Mesendoderm (in vitro differentiated cells): ENCODE data around the gene KIF6.

Source experiments
- DNase-seq: peaks from one replicate; pipeline ENCODE4 v3.0.0; 2013
- H2AK5ac ChIP-seq: 2 replicates; pipeline ENCODE4 v1.6.1; 2013; ENCODE audit warnings: low read length, inconsistent platforms
- H2BK120ac ChIP-seq: 2 replicates; pipeline ENCODE4 v1.6.1; 2013; ENCODE audit warnings: low read depth, mild to moderate bottlenecking, low read length, moderate library complexity, mixed read lengths
- H2BK15ac ChIP-seq: replicated peaks from 2 replicates; pipeline ENCODE4 v1.6.1; 2013; ENCODE audit warnings: low read depth, mild to moderate bottlenecking, moderate library complexity
- H2BK5ac ChIP-seq: 2 replicates; pipeline ENCODE4 v1.6.1; 2013; ENCODE audit warnings: low read length, inconsistent platforms
- H3K18ac ChIP-seq: 2 replicates; pipeline ENCODE4 v1.6.1; 2013; ENCODE audit warnings: mild to moderate bottlenecking, low read length, mixed read lengths
- H3K23ac ChIP-seq: one replicate; pipeline ENCODE4 v1.6.1; 2013; ENCODE audit warnings: low read length
- H3K27ac ChIP-seq: 2 replicates; pipeline ENCODE4 v1.5.1; 2013; ENCODE audit warnings: low read depth, mild to moderate bottlenecking, inconsistent platforms, low read length, moderate library complexity
- H3K27me3 ChIP-seq: 2 replicates; pipeline ENCODE4 v1.6.1; 2013; ENCODE audit warnings: low read length, control low read depth, mild to moderate bottlenecking, inconsistent platforms; ENCODE audit not compliant: insufficient read depth, poor library complexity
- H3K36me3 ChIP-seq: 2 replicates; pipeline ENCODE4 v1.6.1; 2013; ENCODE audit warnings: low read length, inconsistent platforms; ENCODE audit not compliant: control insufficient read depth, insufficient read depth
- H3K4ac ChIP-seq: one replicate; pipeline ENCODE4 v1.6.1; 2013; ENCODE audit warnings: low read depth, mild to moderate bottlenecking, low read length, moderate library complexity
- H3K4me1 ChIP-seq: 2 replicates; pipeline ENCODE4 v1.6.1; 2013; ENCODE audit warnings: low read depth, low read length, inconsistent platforms; ENCODE audit not compliant: control insufficient read depth
- H3K4me2 ChIP-seq: 2 replicates; pipeline ENCODE4 v1.6.1; 2013; ENCODE audit warnings: low read length
- H3K4me3 ChIP-seq: 2 replicates; pipeline ENCODE4 v1.5.1; 2013; ENCODE audit warnings: mild to moderate bottlenecking, low read length
- H3K56ac ChIP-seq: one replicate; pipeline ENCODE4 v1.6.1; 2013; ENCODE audit warnings: low read length
- H3K79me1 ChIP-seq: 2 replicates; pipeline ENCODE4 v1.6.1; 2013; ENCODE audit warnings: low read length, inconsistent platforms
- H3K79me2 ChIP-seq: 2 replicates; pipeline ENCODE4 v1.6.1; 2013; ENCODE audit warnings: mild to moderate bottlenecking, low read length; ENCODE audit not compliant: control insufficient read depth, insufficient read depth
- H3K9ac ChIP-seq: 2 replicates; pipeline ENCODE4 v1.6.1; 2013; ENCODE audit warnings: low read length, inconsistent platforms
- H4K5ac ChIP-seq: one replicate; pipeline ENCODE4 v1.6.1; 2013; ENCODE audit warnings: low read length
- H4K8ac ChIP-seq: one replicate; pipeline ENCODE4 v1.6.1; 2013; ENCODE audit warnings: low read depth, mild to moderate bottlenecking, control low read depth, low read length, moderate library complexity
- WGBS: extraction: QIAGEN DNeasy Blood & Tissue Kit; methylation state at CpG from one replicate; pipeline ENCODE4 v1.1.7; 2013; ENCODE audit warnings: low lambda C conversion rate, missing lambda C conversion rate; ENCODE audit not compliant: insufficient coverage; ENCODE audit errors: extremely low coverage; 5-methylcytosine and 5-hydroxymethylcytosine counted together

Gene KIF6

GRCh38 chr6:39446909-39447308 lies 278.3 kb downstream of the KIF6 start:
- no peak for DNase-seq
- Histone ChIP-seq H3K79me2 (no peaks in the 10 kb centered on the region), H3K18ac (no peak overlapping the region), H2AK5ac (no peak overlapping the region), H2BK120ac (no peak overlapping the region), H3K36me3 (no peaks in the 10 kb centered on the region), H3K4me2 (no peak overlapping the region), H4K5ac (no peak overlapping the region), H3K79me1 (no peaks in the 10 kb centered on the region), H3K4me1 (no peaks in the 10 kb centered on the region), H3K23ac (no peak overlapping the region), H2BK5ac (no peak overlapping the region), H3K27ac (no peak overlapping the region), H3K4me3 (no peak overlapping the region), H3K9ac (no peak overlapping the region), H4K8ac (no peak overlapping the region), H3K4ac (no peak overlapping the region), H3K27me3 (no peaks in the 10 kb centered on the region), H2BK15ac (no peak overlapping the region), H3K56ac (no peak overlapping the region)
- no CpG with 5 or more reads among the region's 2 CpGs for WGBS

GRCh38 chr6:39445667-39446066 lies 279.5 kb downstream of the KIF6 start:
- H3K27me3 ChIP-seq, result no peaks in the 10 kb centered on the region
- H3K4me1 ChIP-seq, result no peaks in the 10 kb centered on the region
- H3K4me3 ChIP-seq, result no peak overlapping the region
- WGBS, result no CpG with 5 or more reads among the region's 1 CpG
- H3K23ac ChIP-seq, result no peak overlapping the region
- no peaks in the 10 kb centered on the region for H3K36me3 ChIP-seq
- H3K56ac ChIP-seq, result no peak overlapping the region
- no peaks in the 10 kb centered on the region for H3K79me1 ChIP-seq
- no peak overlapping the region for H3K4me2 ChIP-seq
- no peak overlapping the region for H3K27ac ChIP-seq
- no peaks in the 10 kb centered on the region for H3K79me2 ChIP-seq
- H2BK15ac ChIP-seq, result no peak overlapping the region
- no peak for DNase-seq
- no peak overlapping the region for H2BK120ac ChIP-seq
- H4K8ac ChIP-seq, result no peak overlapping the region
- no peak overlapping the region for H3K18ac ChIP-seq
- H3K9ac ChIP-seq, result no peak overlapping the region
- no peak overlapping the region for H2AK5ac ChIP-seq
- no peak overlapping the region for H3K4ac ChIP-seq
- H2BK5ac ChIP-seq, result no peak overlapping the region
- H4K5ac ChIP-seq, result no peak overlapping the region

GRCh38 chr6:39444479-39445019 lies 280.7 kb downstream of the KIF6 start:
- Histone ChIP-seq H3K4ac (no peak overlapping the region), H2BK5ac (no peak overlapping the region), H3K27ac (no peak overlapping the region), H3K56ac (no peak overlapping the region), H3K18ac (no peak overlapping the region), H2AK5ac (no peak overlapping the region), H3K4me1 (no peaks in the 10 kb centered on the region), H4K5ac (no peak overlapping the region), H3K79me1 (no peaks in the 10 kb centered on the region), H3K27me3 (no peaks in the 10 kb centered on the region), H3K79me2 (no peaks in the 10 kb centered on the region), H2BK120ac (no peak overlapping the region), H3K9ac (no peak overlapping the region), H3K4me2 (no peak overlapping the region), H3K36me3 (no peaks in the 10 kb centered on the region), H3K4me3 (no peak overlapping the region), H4K8ac (no peak overlapping the region), H2BK15ac (no peak overlapping the region), H3K23ac (no peak overlapping the region)
- DNase-seq, result no peak
- no CpG with 5 or more reads among the region's 5 CpGs for WGBS

GRCh38 chr6:39441986-39442385 lies 283.2 kb downstream of the KIF6 start:
- no peak overlapping the region for H3K9ac ChIP-seq
- no peak overlapping the region for H4K5ac ChIP-seq
- no CpG with 5 or more reads among the region's 4 CpGs for WGBS
- H3K4ac ChIP-seq, result no peak overlapping the region
- no peaks in the 10 kb centered on the region for H3K27me3 ChIP-seq
- no peak overlapping the region for H4K8ac ChIP-seq
- H2BK120ac ChIP-seq, result no peak overlapping the region
- no peak overlapping the region for H3K27ac ChIP-seq
- H3K4me2 ChIP-seq, result no peak overlapping the region
- no peak for DNase-seq
- no peak overlapping the region for H2AK5ac ChIP-seq
- no peak overlapping the region for H2BK5ac ChIP-seq
- H3K18ac ChIP-seq, result no peak overlapping the region
- H3K79me2 ChIP-seq, result no peaks in the 10 kb centered on the region
- no peak overlapping the region for H3K4me3 ChIP-seq
- no peaks in the 10 kb centered on the region for H3K4me1 ChIP-seq
- H2BK15ac ChIP-seq, result no peak overlapping the region
- H3K56ac ChIP-seq, result no peak overlapping the region
- no peaks in the 10 kb centered on the region for H3K79me1 ChIP-seq
- no peak overlapping the region for H3K23ac ChIP-seq
- no peaks in the 10 kb centered on the region for H3K36me3 ChIP-seq

- no peaks in the 10 kb centered on the region for H3K79me2 ChIP-seq
- H2AK5ac ChIP-seq, result no peak overlapping the region
- H2BK120ac ChIP-seq, result no peak overlapping the region
- H2BK15ac ChIP-seq, result no peak overlapping the region
- no peak overlapping the region for H3K4ac ChIP-seq
- no peak for DNase-seq
- no peak overlapping the region for H3K9ac ChIP-seq
- no peak overlapping the region for H4K8ac ChIP-seq
- H3K36me3 ChIP-seq, result no peaks in the 10 kb centered on the region
- H3K79me1 ChIP-seq, result no peaks in the 10 kb centered on the region
- no peak overlapping the region for H4K5ac ChIP-seq
- no peak overlapping the region for H2BK5ac ChIP-seq
- H3K4me1 ChIP-seq, result no peaks in the 10 kb centered on the region
- H3K27me3 ChIP-seq, result no peaks in the 10 kb centered on the region
- no CpG with 5 or more reads among the region's 6 CpGs for WGBS
- H3K4me3 ChIP-seq, result no peak overlapping the region
- no peak overlapping the region for H3K4me2 ChIP-seq
- H3K27ac ChIP-seq, result no peak overlapping the region
- H3K23ac ChIP-seq, result no peak overlapping the region
- no peak overlapping the region for H3K18ac ChIP-seq
- H3K56ac ChIP-seq, result no peak overlapping the region
These were observed 283.9 kb downstream of the KIF6 start for GRCh38 chr6:39441301-39441700.

GRCh38 chr6:39440039-39440426 lies 285.2 kb downstream of the KIF6 start:
- H3K79me1 ChIP-seq, result no peaks in the 10 kb centered on the region
- H2BK120ac ChIP-seq, result no peak overlapping the region
- no peak overlapping the region for H2AK5ac ChIP-seq
- no peak overlapping the region for H3K56ac ChIP-seq
- H3K4me3 ChIP-seq, result no peak overlapping the region
- no peak overlapping the region for H3K4me2 ChIP-seq
- no peak overlapping the region for H3K4ac ChIP-seq
- no peaks in the 10 kb centered on the region for H3K4me1 ChIP-seq
- no peak overlapping the region for H4K8ac ChIP-seq
- no peak overlapping the region for H3K23ac ChIP-seq
- no peak for DNase-seq
- no peaks in the 10 kb centered on the region for H3K79me2 ChIP-seq
- H3K9ac ChIP-seq, result no peak overlapping the region
- no peaks in the 10 kb centered on the region for H3K36me3 ChIP-seq
- H3K18ac ChIP-seq, result no peak overlapping the region
- no peak overlapping the region for H3K27ac ChIP-seq
- H2BK5ac ChIP-seq, result no peak overlapping the region
- no peak overlapping the region for H2BK15ac ChIP-seq
- no peaks in the 10 kb centered on the region for H3K27me3 ChIP-seq
- WGBS, result no CpG with 5 or more reads among the region's 7 CpGs
- H4K5ac ChIP-seq, result no peak overlapping the region
